ENCODE measurements around the gene ARID4B. TPM values are rescaled to one million over a fixed set of nuclear protein-coding genes. Genes with fewer than 3 reads are reported as not detected.

The ARID4B gene
- total RNA-seq, 1 experiment from 2014 or later: 17.6 TPM

- H3K27ac ChIP-seq (ENCODE audit: low read depth, low read length, poor library complexity, severe bottlenecking): no peak overlapping the region
- no peaks in the 10 kb centered on the region for H3K36me3 ChIP-seq (ENCODE audit: insufficient read depth, low read length, poor library complexity, severe bottlenecking)
- H3K4me1 ChIP-seq (ENCODE audit: insufficient read depth, low read length, poor library complexity, severe bottlenecking): no peaks in the 10 kb centered on the region
- POLR2A ChIA-PET (ENCODE audit: low non-redundant PET): no interaction called here
- no peaks in the 10 kb centered on the region for H3K27me3 ChIP-seq (replicated peaks; ENCODE audit: insufficient read depth, low read depth, low read length, poor library complexity)
- H3K4me3 ChIP-seq (ENCODE audit: low read depth, low read length, poor library complexity, severe bottlenecking): no peak overlapping the region
- CTCF ChIA-PET: no interaction called here
- DNase-seq (ENCODE audit: low spot score): no peak
- no TSS peak for BruUV-seq (replicated peaks)
- TF ChIP-seq CTCF (conservative IDR thresholded peaks at IDR 0.05; ENCODE audit: low read depth, low read length) (no peak), EZH2 (IDR thresholded peaks at IDR 0.05; ENCODE audit: borderline replicate concordance, low read depth, low read length, poor library complexity, severe bottlenecking) (no peak)
- intact Hi-C loops (cut with micrococcal nuclease; ENCODE audit: unreplicated experiment): no loop called here
- no peaks in the 10 kb centered on the region for H3K9me3 ChIP-seq (ENCODE audit: low read depth, low read length, poor library complexity, severe bottlenecking)
These were observed 159.6 kb downstream of the ARID4B start for GRCh38 chr1:235168375-235168774.

GRCh38 chr1:235161685-235162327 lies 166.2 kb downstream of the ARID4B start:
- H3K4me3 ChIP-seq (ENCODE audit: low read depth, low read length, poor library complexity, severe bottlenecking): peak overlapping the region; percentile 68
- no peaks in the 10 kb centered on the region for H3K4me1 ChIP-seq (ENCODE audit: insufficient read depth, low read length, poor library complexity, severe bottlenecking)
- H3K27me3 ChIP-seq (replicated peaks; ENCODE audit: insufficient read depth, low read depth, low read length, poor library complexity): no peaks in the 10 kb centered on the region
- TF ChIP-seq CTCF (conservative IDR thresholded peaks at IDR 0.05; ENCODE audit: low read depth, low read length) (no peak), EZH2 (IDR thresholded peaks at IDR 0.05; ENCODE audit: borderline replicate concordance, low read depth, low read length, poor library complexity, severe bottlenecking) (no peak)
- intact Hi-C loops (cut with micrococcal nuclease; ENCODE audit: unreplicated experiment): no loop called here
- H3K36me3 ChIP-seq (ENCODE audit: insufficient read depth, low read length, poor library complexity, severe bottlenecking): peaks cover 8% of the 10 kb centered on the region
- H3K9me3 ChIP-seq (ENCODE audit: low read depth, low read length, poor library complexity, severe bottlenecking): no peaks in the 10 kb centered on the region
- CTCF ChIA-PET: no interaction called here
- peak overlapping the region; percentile 77 for H3K27ac ChIP-seq (ENCODE audit: low read depth, low read length, poor library complexity, severe bottlenecking)
- BruUV-seq (replicated peaks): TSS peak; percentile 88
- POLR2A ChIA-PET (ENCODE audit: low non-redundant PET): no interaction called here
- no peak for DNase-seq (ENCODE audit: low spot score)

- Histone ChIP-seq H3K9me3 (ENCODE audit: low read depth, low read length, poor library complexity, severe bottlenecking) (no peaks in the 10 kb centered on the region), H3K27me3 (replicated peaks; ENCODE audit: insufficient read depth, low read depth, low read length, poor library complexity) (no peaks in the 10 kb centered on the region), H3K27ac (ENCODE audit: low read depth, low read length, poor library complexity, severe bottlenecking) (peak within 1 kb of the TSS; percentile 77), H3K36me3 (ENCODE audit: insufficient read depth, low read length, poor library complexity, severe bottlenecking) (peaks cover 8% of the 10 kb centered on the region), H3K4me3 (ENCODE audit: low read depth, low read length, poor library complexity, severe bottlenecking) (peak within 1 kb of the TSS; percentile 68), H3K4me1 (ENCODE audit: insufficient read depth, low read length, poor library complexity, severe bottlenecking) (no peaks in the 10 kb centered on the region)
- ChIA-PET POLR2A (ENCODE audit: low non-redundant PET) (no interaction called here), CTCF (no interaction called here)
- TF ChIP-seq CTCF (conservative IDR thresholded peaks at IDR 0.05; ENCODE audit: low read depth, low read length) (no peak), EZH2 (IDR thresholded peaks at IDR 0.05; ENCODE audit: borderline replicate concordance, low read depth, low read length, poor library complexity, severe bottlenecking) (no peak)
- peak; percentile 87 for DNase-seq (ENCODE audit: low spot score)
- intact Hi-C loops (cut with micrococcal nuclease; ENCODE audit: unreplicated experiment): no loop called here
- BruUV-seq (replicated peaks): no TSS peak
These were observed 166.9 kb downstream of the ARID4B start, which contains the start of gene RBM34 for GRCh38 chr1:235160957-235161684. Gene RBM34, minus strand, starts transcription at chr1:235161250. Its CDS starts 24 bp downstream, at chr1:235161226.

Data from A673 (cell line).